Neuronal stem cell (in vitro differentiated cells): Measurements from ENCODE around the gene CFAP210.

Source experiments
- DNase-seq: peaks from one replicate; pipeline ENCODE4 v3.0.0-alpha.2; 2013; ENCODE audit warnings: low spot score
- H2AFZ ChIP-seq: one replicate; pipeline ENCODE4 v1.6.1; 2013; ENCODE audit warnings: mild to moderate bottlenecking, low read length, inconsistent platforms
- H2AK5ac ChIP-seq: 2 replicates; pipeline ENCODE4 v1.6.1; 2013; ENCODE audit warnings: low read depth, mild to moderate bottlenecking, inconsistent platforms, low read length, moderate library complexity, mixed read lengths
- H2BK120ac ChIP-seq: 2 replicates; pipeline ENCODE4 v1.6.1; 2013; ENCODE audit warnings: low read depth, mild to moderate bottlenecking, inconsistent platforms, low read length, moderate library complexity, mixed read lengths
- H2BK12ac ChIP-seq: one replicate; pipeline ENCODE4 v1.6.1; 2013; ENCODE audit warnings: low read length, inconsistent platforms
- H2BK15ac ChIP-seq: 2 replicates; pipeline ENCODE4 v1.6.1; 2013; ENCODE audit warnings: mild to moderate bottlenecking, low read length, inconsistent platforms, mixed read lengths
- H2BK5ac ChIP-seq: one replicate; pipeline ENCODE4 v1.6.1; 2013; ENCODE audit warnings: inconsistent platforms, mild to moderate bottlenecking, low read length, moderate library complexity
- H3K14ac ChIP-seq: one replicate; pipeline ENCODE4 v1.6.1; 2013; ENCODE audit warnings: low read length, inconsistent platforms
- H3K18ac ChIP-seq: 2 replicates; pipeline ENCODE4 v1.6.1; 2013; ENCODE audit warnings: low read length, inconsistent platforms
- H3K23ac ChIP-seq: 2 replicates; pipeline ENCODE4 v1.6.1; 2013; ENCODE audit warnings: low read depth, mild to moderate bottlenecking, mixed read lengths, low read length, inconsistent platforms; ENCODE audit not compliant: poor library complexity
- H3K27ac ChIP-seq: replicated peaks from 3 replicates; pipeline ENCODE4 v1.5.1; 2013; ENCODE audit warnings: low read length, inconsistent platforms
- H3K27me3 ChIP-seq, 3 experiments: 2 replicates each; pipeline ENCODE4 v1.6.1; 2013; ENCODE audit warnings: low read length in 3 of 3, mild to moderate bottlenecking in 2 of 3, inconsistent platforms in 1 of 3, low read depth in 1 of 3, mixed read lengths in 1 of 3, moderate library complexity in 1 of 3; ENCODE audit not compliant: control insufficient read depth in 3 of 3, insufficient read depth in 3 of 3
- H3K36me3 ChIP-seq, 2 donors: replicated peaks in 1 of 2; 2 replicates each; pipeline ENCODE4 v1.6.1; 2013; ENCODE audit warnings: low read length in 2 of 2; ENCODE audit not compliant: control insufficient read depth in 2 of 2, insufficient read depth in 2 of 2
- H3K4ac ChIP-seq: 2 replicates; pipeline ENCODE4 v1.6.1; 2013; ENCODE audit warnings: inconsistent platforms, mild to moderate bottlenecking, low read length, moderate library complexity
- H3K4me1 ChIP-seq, 2 donors: 1 replicate in 1 of 2; 2 replicates in 1 of 2; pipeline ENCODE4 v1.6.1; 2013; ENCODE audit warnings: low read length in 2 of 2, low read depth in 1 of 2; ENCODE audit not compliant: control insufficient read depth in 2 of 2, insufficient read depth in 1 of 2
- H3K4me2 ChIP-seq: one replicate; pipeline ENCODE4 v1.6.1; 2013; ENCODE audit warnings: mild to moderate bottlenecking, low read length, inconsistent platforms; ENCODE audit not compliant: insufficient read depth, poor library complexity, severe bottlenecking
- H3K4me3 ChIP-seq, 2 donors: 2 replicates each; pipeline ENCODE4 v1.5.1; 2013; ENCODE audit warnings: low read length in 2 of 2, mild to moderate bottlenecking in 2 of 2, inconsistent platforms in 1 of 2, moderate library complexity in 1 of 2
- H3K79me1 ChIP-seq: one replicate; pipeline ENCODE4 v1.6.1; 2013; ENCODE audit warnings: low read depth, mild to moderate bottlenecking, inconsistent platforms, low read length, moderate library complexity
- H3K9ac ChIP-seq: one replicate; pipeline ENCODE4 v1.6.1; 2013; ENCODE audit warnings: mild to moderate bottlenecking, low read depth, low read length, inconsistent platforms; ENCODE audit not compliant: poor library complexity
- H3K9me3 ChIP-seq, 2 donors: replicated peaks in 1 of 2; 2 replicates each; pipeline versions ENCODE3 to v1.6.1; 2013; ENCODE audit warnings: low read length in 2 of 2, mild to moderate bottlenecking in 2 of 2, inconsistent platforms in 1 of 2, low read depth in 1 of 2, mixed read lengths in 1 of 2, moderate library complexity in 1 of 2; ENCODE audit not compliant: control insufficient read depth in 2 of 2, insufficient read depth in 1 of 2
- H4K8ac ChIP-seq: one replicate; pipeline ENCODE4 v1.6.1; 2013; ENCODE audit warnings: low read depth, mild to moderate bottlenecking, inconsistent platforms, low read length, moderate library complexity
- H4K91ac ChIP-seq: one replicate; pipeline ENCODE4 v1.6.1; 2013; ENCODE audit warnings: low read length, low read depth, mild to moderate bottlenecking, inconsistent platforms; ENCODE audit not compliant: poor library complexity
- WGBS, 2 donors: extraction: QIAGEN DNeasy Blood & Tissue Kit; methylation state at CpG; one replicate each; pipeline ENCODE4 v1.1.7; 2013; ENCODE audit warnings: missing lambda C conversion rate in 2 of 2, mixed read lengths in 1 of 2; ENCODE audit not compliant: insufficient read length in 2 of 2, insufficient replicate concordance in 1 of 2; ENCODE audit errors: extremely low coverage in 2 of 2; 5-methylcytosine and 5-hydroxymethylcytosine counted together

Gene CFAP210

GRCh38 chr2:169664600-169664977 lies 29.6 kb downstream of the CFAP210 start:
- H3K4me2 ChIP-seq = no peak overlapping the region
- H3K23ac ChIP-seq = no peak overlapping the region
- H2AFZ ChIP-seq = no peak overlapping the region
- no peak overlapping the region for H4K8ac ChIP-seq
- no peak overlapping the region for H2AK5ac ChIP-seq
- H2BK120ac ChIP-seq = no peak overlapping the region
- WGBS, 2 donors = no CpG with 5 or more reads among the region's 1 CpG
- H3K18ac ChIP-seq = no peak overlapping the region
- H3K79me1 ChIP-seq = no peaks in the 10 kb centered on the region
- H3K14ac ChIP-seq = no peak overlapping the region
- no peak overlapping the region for H3K4ac ChIP-seq
- no peak overlapping the region for H3K4me3 ChIP-seq
- no peaks in the 10 kb centered on the region for H3K36me3 ChIP-seq
- H3K27me3 ChIP-seq = no peaks in the 10 kb centered on the region
- no peak overlapping the region for H2BK15ac ChIP-seq
- H4K91ac ChIP-seq = no peak overlapping the region
- H3K9me3 ChIP-seq = no peaks in the 10 kb centered on the region
- no peak overlapping the region for H3K27ac ChIP-seq
- H3K9ac ChIP-seq = no peak overlapping the region
- H3K4me1 ChIP-seq = no peaks in the 10 kb centered on the region
- H2BK12ac ChIP-seq = no peak overlapping the region
- H2BK5ac ChIP-seq = no peak overlapping the region
- no peak for DNase-seq

GRCh38 chr2:169663247-169663646 lies 31.0 kb downstream of the CFAP210 start:
- WGBS, 2 donors = no CpG with 5 or more reads among the region's 3 CpGs
- no peaks in the 10 kb centered on the region for H3K4me1 ChIP-seq
- H2BK12ac ChIP-seq = no peak overlapping the region

GRCh38 chr2:169662744-169663143 lies 31.5 kb downstream of the CFAP210 start:
- no peak overlapping the region for H2AFZ ChIP-seq
- H3K4me3 ChIP-seq = no peak overlapping the region
- WGBS, 2 donors = no CpG with 5 or more reads among the region's 1 CpG
- no peaks in the 10 kb centered on the region for H3K27me3 ChIP-seq
- no peak overlapping the region for H3K14ac ChIP-seq
- no peak overlapping the region for H3K23ac ChIP-seq
- no peaks in the 10 kb centered on the region for H3K9me3 ChIP-seq
- no peak overlapping the region for H2BK5ac ChIP-seq
- H3K4ac ChIP-seq = no peak overlapping the region
- no peak overlapping the region for H3K27ac ChIP-seq
- H2BK15ac ChIP-seq = no peak overlapping the region
- no peak overlapping the region for H2AK5ac ChIP-seq
- H2BK12ac ChIP-seq = no peak overlapping the region
- H3K4me1 ChIP-seq = no peaks in the 10 kb centered on the region
- DNase-seq = no peak
- H3K36me3 ChIP-seq = no peaks in the 10 kb centered on the region
- no peaks in the 10 kb centered on the region for H3K79me1 ChIP-seq
- H4K8ac ChIP-seq = no peak overlapping the region
- H4K91ac ChIP-seq = no peak overlapping the region
- H2BK120ac ChIP-seq = no peak overlapping the region
- no peak overlapping the region for H3K4me2 ChIP-seq
- H3K18ac ChIP-seq = no peak overlapping the region
- H3K9ac ChIP-seq = no peak overlapping the region

More at GRCh38 chr2:169663247-169663646, 31.0 kb downstream of the CFAP210 start:
- Histone ChIP-seq H3K9me3 (no peaks in the 10 kb centered on the region), H3K4me3 (no peak overlapping the region), H2AK5ac (no peak overlapping the region), H3K27me3 (no peaks in the 10 kb centered on the region), H4K8ac (no peak overlapping the region), H2BK15ac (no peak overlapping the region), H2BK5ac (no peak overlapping the region), H3K27ac (no peak overlapping the region), H3K23ac (no peak overlapping the region), H3K9ac (no peak overlapping the region), H3K36me3 (no peaks in the 10 kb centered on the region), H3K4ac (no peak overlapping the region), H3K14ac (no peak overlapping the region), H2AFZ (no peak overlapping the region), H3K4me2 (no peak overlapping the region), H4K91ac (no peak overlapping the region), H2BK120ac (no peak overlapping the region), H3K79me1 (no peaks in the 10 kb centered on the region), H3K18ac (no peak overlapping the region)
- DNase-seq = no peak

- Histone ChIP-seq H3K27ac (no peak overlapping the region), H3K23ac (no peak overlapping the region), H3K4me3 (no peak overlapping the region), H2BK15ac (no peak overlapping the region), H2BK120ac (no peak overlapping the region), H3K27me3 (no peaks in the 10 kb centered on the region), H3K4me2 (no peak overlapping the region), H3K4ac (no peak overlapping the region), H3K9me3 (no peaks in the 10 kb centered on the region), H4K91ac (no peak overlapping the region), H2BK5ac (no peak overlapping the region), H2AK5ac (no peak overlapping the region), H2BK12ac (no peak overlapping the region), H3K9ac (no peak overlapping the region), H3K14ac (no peak overlapping the region), H3K36me3 (no peaks in the 10 kb centered on the region), H3K18ac (no peak overlapping the region), H3K4me1 (no peaks in the 10 kb centered on the region), H4K8ac (no peak overlapping the region), H2AFZ (no peak overlapping the region), H3K79me1 (no peaks in the 10 kb centered on the region)
- no peak for DNase-seq
- WGBS, 2 donors = no CpG with 5 or more reads among the region's 3 CpGs
Observed at GRCh38 chr2:169661265-169661664, 32.9 kb downstream of the CFAP210 start.
